ENCODE results near the gene SETD3.
A peak's percentile ranks its signal among the peaks of the same experiment; 100 is the strongest.

The SETD3 gene

GRCh38 chr14:99516156-99516870 is 35.7 kb upstream of the SETD3 start:
- no peak for FAIRE-seq

GRCh38 chr14:99515301-99516155 is 34.9 kb upstream of the SETD3 start:
- FAIRE-seq: no peak

GRCh38 chr14:99514552-99515300 is 34.1 kb upstream of the SETD3 start:
- FAIRE-seq: no peak

GRCh38 chr14:99513946-99514551 is 33.4 kb upstream of the SETD3 start:
- no peak for FAIRE-seq

GRCh38 chr14:99513183-99513694 is 32.6 kb upstream of the SETD3 start:
- no peak for FAIRE-seq

GRCh38 chr14:99512571-99513182 is 32.0 kb upstream of the SETD3 start:
- FAIRE-seq: no peak

GRCh38 chr14:99512110-99512449 is 31.4 kb upstream of the SETD3 start:
- FAIRE-seq: no peak

GRCh38 chr14:99511421-99512109 is 30.9 kb upstream of the SETD3 start:
- no peak for FAIRE-seq

- FAIRE-seq: no peak
Observed at GRCh38 chr14:99510556-99511139, 30.0 kb upstream of the SETD3 start.

- no peak for FAIRE-seq
Observed at GRCh38 chr14:99509871-99510555, 29.4 kb upstream of the SETD3 start.

- no peak for FAIRE-seq
Observed at GRCh38 chr14:99508896-99509629, 28.4 kb upstream of the SETD3 start.

GRCh38 chr14:99507860-99508640 is 27.4 kb upstream of the SETD3 start:
- FAIRE-seq: no peak

- FAIRE-seq: no peak
Observed at GRCh38 chr14:99506276-99506675, 25.6 kb upstream of the SETD3 start.

GRCh38 chr14:99505089-99505488 is 24.4 kb upstream of the SETD3 start:
- FAIRE-seq: no peak

- no peak for FAIRE-seq
Observed at GRCh38 chr14:99503848-99504453, 23.3 kb upstream of the SETD3 start.

GRCh38 chr14:99502989-99503421 is 22.3 kb upstream of the SETD3 start:
- FAIRE-seq: no peak

GRCh38 chr14:99497894-99498293 is 17.2 kb upstream of the SETD3 start:
- FAIRE-seq: no peak

- FAIRE-seq: no peak
Observed at GRCh38 chr14:99497341-99497740, 16.7 kb upstream of the SETD3 start.

- FAIRE-seq: peak; percentile 13
Observed at GRCh38 chr14:99484106-99484505, 3.4 kb upstream of the SETD3 start.

Data from islet of Langerhans (tissue), 1 donor.